ENCODE data around the gene C2CD3. TPM values are rescaled to one million over a fixed set of nuclear protein-coding genes. Genes with fewer than 3 reads are reported as not detected.

C2CD3 gene
- total and polyA plus RNA-seq, 10 of the 15 experiments (the other 5 are each of a cell fraction or from before 2014, with no cell fraction given), result 2.3 to 24.0 (median 16.3) TPM

GRCh38 chr11:74141908-74142307 is 28.9 kb downstream of the C2CD3 start:
- DNase-seq (ENCODE audit: low read depth, low spot score), result no peak
- Histone ChIP-seq H3K27ac (ENCODE audit: control insufficient read depth, insufficient read depth) (no peak overlapping the region), H3K4me1 (ENCODE audit: control insufficient read depth, insufficient read depth, low read length) (no peaks in the 10 kb centered on the region), H4K20me1 (ENCODE audit: control insufficient read depth, insufficient read depth) (no peaks in the 10 kb centered on the region), H2AFZ (ENCODE audit: control insufficient read depth, low read depth, low read length) (no peak overlapping the region), H3K4me3 (no peak overlapping the region), H3K79me2 (ENCODE audit: control insufficient read depth, insufficient read depth, low read length) (no peaks in the 10 kb centered on the region), H3K4me2 (ENCODE audit: control insufficient read depth, insufficient read depth) (no peak overlapping the region), H3K9ac (ENCODE audit: control insufficient read depth, insufficient read depth, low read length) (no peak overlapping the region), H3K27me3 (replicated peaks in 1 of 2; ENCODE audit: control insufficient read depth in 2 of 2, insufficient read depth in 2 of 2, low read length in 1 of 2) (no peaks in the 10 kb centered on the region), H3K36me3 (ENCODE audit: control insufficient read depth in 2 of 2, insufficient read depth in 2 of 2, low read length in 1 of 2) (peaks cover 0 to 10% of the 10 kb centered on the region in 2 experiments; a peak in 2 of 4 replicates), H3K9me3 (replicated peaks; ENCODE audit: control insufficient read depth, insufficient read depth, low read length) (no peaks in the 10 kb centered on the region)
- ChIA-PET SMC1A (ENCODE audit: uncharacterized antibody, unreplicated experiment) (no interaction called here), POLR2A (no interaction called here), RAD21 (ENCODE audit: unreplicated experiment) (no interaction called here), CTCF (no interaction called here)
- ATAC-seq, result no peak
- TF ChIP-seq CBX3 (IDR thresholded peaks at IDR 0.05; ENCODE audit: borderline replicate concordance, low read depth), result no peak
- TF ChIP-seq RFX5 (IDR thresholded peaks at IDR 0.05; ENCODE audit: low read depth, low read length), result no peak
- TF ChIP-seq, protein P1, sequence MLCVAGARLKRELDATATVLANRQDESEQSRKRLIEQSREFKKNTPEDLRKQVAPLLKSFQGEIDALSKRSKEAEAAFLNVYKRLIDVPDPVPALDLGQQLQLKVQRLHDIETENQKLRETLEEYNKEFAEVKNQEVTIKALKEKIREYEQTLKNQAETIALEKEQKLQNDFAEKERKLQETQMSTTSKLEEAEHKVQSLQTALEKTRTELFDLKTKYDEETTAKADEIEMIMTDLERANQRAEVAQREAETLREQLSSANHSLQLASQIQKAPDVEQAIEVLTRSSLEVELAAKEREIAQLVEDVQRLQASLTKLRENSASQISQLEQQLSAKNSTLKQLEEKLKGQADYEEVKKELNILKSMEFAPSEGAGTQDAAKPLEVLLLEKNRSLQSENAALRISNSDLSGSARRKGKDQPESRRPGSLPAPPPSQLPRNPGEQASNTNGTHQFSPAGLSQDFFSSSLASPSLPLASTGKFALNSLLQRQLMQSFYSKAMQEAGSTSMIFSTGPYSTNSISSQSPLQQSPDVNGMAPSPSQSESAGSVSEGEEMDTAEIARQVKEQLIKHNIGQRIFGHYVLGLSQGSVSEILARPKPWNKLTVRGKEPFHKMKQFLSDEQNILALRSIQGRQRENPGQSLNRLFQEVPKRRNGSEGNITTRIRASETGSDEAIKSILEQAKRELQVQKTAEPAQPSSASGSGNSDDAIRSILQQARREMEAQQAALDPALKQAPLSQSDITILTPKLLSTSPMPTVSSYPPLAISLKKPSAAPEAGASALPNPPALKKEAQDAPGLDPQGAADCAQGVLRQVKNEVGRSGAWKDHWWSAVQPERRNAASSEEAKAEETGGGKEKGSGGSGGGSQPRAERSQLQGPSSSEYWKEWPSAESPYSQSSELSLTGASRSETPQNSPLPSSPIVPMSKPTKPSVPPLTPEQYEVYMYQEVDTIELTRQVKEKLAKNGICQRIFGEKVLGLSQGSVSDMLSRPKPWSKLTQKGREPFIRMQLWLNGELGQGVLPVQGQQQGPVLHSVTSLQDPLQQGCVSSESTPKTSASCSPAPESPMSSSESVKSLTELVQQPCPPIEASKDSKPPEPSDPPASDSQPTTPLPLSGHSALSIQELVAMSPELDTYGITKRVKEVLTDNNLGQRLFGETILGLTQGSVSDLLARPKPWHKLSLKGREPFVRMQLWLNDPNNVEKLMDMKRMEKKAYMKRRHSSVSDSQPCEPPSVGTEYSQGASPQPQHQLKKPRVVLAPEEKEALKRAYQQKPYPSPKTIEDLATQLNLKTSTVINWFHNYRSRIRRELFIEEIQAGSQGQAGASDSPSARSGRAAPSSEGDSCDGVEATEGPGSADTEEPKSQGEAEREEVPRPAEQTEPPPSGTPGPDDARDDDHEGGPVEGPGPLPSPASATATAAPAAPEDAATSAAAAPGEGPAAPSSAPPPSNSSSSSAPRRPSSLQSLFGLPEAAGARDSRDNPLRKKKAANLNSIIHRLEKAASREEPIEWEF (IDR thresholded peaks at IDR 0.05; ENCODE audit: insufficient replicate concordance, low read depth, low read length), result no peak
- TF ChIP-seq LARP7 (IDR thresholded peaks at IDR 0.05), result no peak
- no peak for TF ChIP-seq BHLHE40 (IDR thresholded peaks at IDR 0.05; ENCODE audit: borderline replicate concordance in 1 of 2, low read depth in 2 of 2, low read length in 1 of 2)
- TF ChIP-seq SMAD1 (IDR thresholded peaks at IDR 0.05; ENCODE audit: low read depth, partially characterized antibody), result no peak
- TF ChIP-seq NBN (IDR thresholded peaks at IDR 0.05), result no peak
- TF ChIP-seq PAX5 (IDR thresholded peaks at IDR 0.05; ENCODE audit: borderline replicate concordance, low read depth, low read length), result no peak
- TF ChIP-seq USF1 (IDR thresholded peaks at IDR 0.05; ENCODE audit: borderline replicate concordance, extremely low read length, insufficient read depth, low read depth, low read length), result no peak
- no peak for TF ChIP-seq E2F8 (IDR thresholded peaks at IDR 0.05; ENCODE audit: low read depth, partially characterized antibody)
- TF ChIP-seq MEF2B (IDR thresholded peaks at IDR 0.05; ENCODE audit: partially characterized antibody, poor library complexity, severe bottlenecking), result no peak
- no peak for TF ChIP-seq SMARCA5 (IDR thresholded peaks at IDR 0.05)
- TF ChIP-seq ZNF384 (IDR thresholded peaks at IDR 0.05; ENCODE audit: borderline replicate concordance, low read depth, low read length), result no peak
- in situ Hi-C loops (cut with MboI), result no loop called here
- FAIRE-seq, result no peak
- intact Hi-C loops (cut with micrococcal nuclease; ENCODE audit: unreplicated experiment), result no loop called here
- BruUV-seq (replicated peaks), result no TSS peak
- 100% methylated on average over 3 of the region's 3 CpGs for WGBS (ENCODE audit: insufficient coverage, insufficient replicate concordance, low lambda C conversion rate, missing lambda C conversion rate)
